Activated CD4-positive, alpha-beta memory T cell treated with anti-CD3 and anti-CD28 coated beads, Interleukin-2, amount 10 ng/mL, durations not matched to agents 7 days and 5 days (primary cell): Measurements from ENCODE around the gene TRAPPC2L. TPM values are rescaled to one million over a fixed set of nuclear protein-coding genes. Genes with fewer than 3 reads are reported as not detected.

ENCODE experiments used
- CTCF ChIA-PET: fragments of 350-600 bp; sonication (Branson Sonifier 250); formaldehyde crosslinking; loops from one replicate; lab custom pipeline; 2021; ENCODE audit warnings: antibody characterized with exemption, inconsistent platforms; lab: Charles Lee
- POLR2A ChIA-PET: fragments of 350-600 bp; sonication (Branson Sonifier 250); formaldehyde crosslinking; loops from one replicate; lab custom pipeline; 2021; ENCODE audit warnings: antibody characterized with exemption; lab: Charles Lee
- DNase-seq: peaks from one replicate; pipeline ENCODE4 v3.0.0-alpha.2; 2020
- H3K27ac Mint-ChIP-seq: one replicate; pipeline ENCODE4 v1.8.0; 2021; ENCODE audit warnings: mild to moderate bottlenecking, mixed read lengths
- H3K27me3 Mint-ChIP-seq: one replicate; pipeline ENCODE4 v1.8.0; 2021; ENCODE audit warnings: mixed read lengths
- H3K36me3 Mint-ChIP-seq: one replicate; pipeline ENCODE4 v1.8.0; 2021; ENCODE audit warnings: low read depth, mixed read lengths
- H3K4me1 Mint-ChIP-seq: one replicate; pipeline ENCODE4 v1.8.0; 2021; ENCODE audit warnings: mixed read lengths
- H3K4me3 Mint-ChIP-seq: one replicate; pipeline ENCODE4 v1.8.0; 2021; ENCODE audit warnings: mild to moderate bottlenecking, mixed read lengths
- H3K9me3 Mint-ChIP-seq: one replicate; pipeline ENCODE4 v1.8.0; 2021; ENCODE audit warnings: mixed read lengths
- total RNA-seq, 2 experiments: library from RNA; stranded (reverse); gene quantifications; one replicate each; pipeline ENCODE4 v1.2.3, GENCODE V29; 2021

TRAPPC2L gene
- total RNA-seq, 2 experiments from 2014 or later, result 44.9 to 45.8 TPM

DNA sequence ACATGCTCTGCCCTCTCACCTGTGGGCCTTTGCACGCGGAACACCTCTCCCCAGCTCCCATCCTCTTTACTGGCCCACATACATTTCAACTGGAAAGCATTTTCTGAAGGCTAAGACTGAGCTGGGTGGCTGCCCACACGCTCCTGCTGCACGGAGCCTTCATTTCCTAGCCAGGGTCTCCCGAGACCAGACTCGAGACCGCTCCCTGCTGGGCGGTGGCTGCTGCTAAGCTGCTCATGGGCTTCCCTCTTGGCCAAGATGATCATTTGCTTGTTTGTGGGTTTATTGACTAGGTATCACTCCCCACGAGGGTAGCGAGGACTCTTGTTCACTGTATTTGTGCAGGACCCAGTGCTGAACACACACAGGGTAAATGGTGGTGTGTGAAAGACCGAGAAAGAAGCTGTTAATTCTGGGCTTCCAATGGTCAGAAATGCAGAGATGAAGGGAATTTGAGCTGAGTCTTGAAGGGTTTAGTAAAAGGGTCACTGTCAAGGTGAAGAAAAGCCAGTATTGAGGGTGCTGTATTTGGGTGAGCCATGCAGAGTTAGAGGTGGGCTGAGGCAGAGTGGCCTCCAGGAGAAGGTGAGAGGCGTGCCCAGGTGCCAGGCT lies 907 bp downstream of the TRAPPC2L start:
- peak overlapping the region; percentile 82 for H3K27ac Mint-ChIP-seq
- CTCF ChIA-PET, result interaction anchor here (0.7 to 2.9 kb wide), 14 partner anchors 11 to 389 kb away, joined by 3 to 36 read pairs (median 6); partner anchors contain the start of genes APRT and CDH15
- peak; percentile 80 for DNase-seq

DNA sequence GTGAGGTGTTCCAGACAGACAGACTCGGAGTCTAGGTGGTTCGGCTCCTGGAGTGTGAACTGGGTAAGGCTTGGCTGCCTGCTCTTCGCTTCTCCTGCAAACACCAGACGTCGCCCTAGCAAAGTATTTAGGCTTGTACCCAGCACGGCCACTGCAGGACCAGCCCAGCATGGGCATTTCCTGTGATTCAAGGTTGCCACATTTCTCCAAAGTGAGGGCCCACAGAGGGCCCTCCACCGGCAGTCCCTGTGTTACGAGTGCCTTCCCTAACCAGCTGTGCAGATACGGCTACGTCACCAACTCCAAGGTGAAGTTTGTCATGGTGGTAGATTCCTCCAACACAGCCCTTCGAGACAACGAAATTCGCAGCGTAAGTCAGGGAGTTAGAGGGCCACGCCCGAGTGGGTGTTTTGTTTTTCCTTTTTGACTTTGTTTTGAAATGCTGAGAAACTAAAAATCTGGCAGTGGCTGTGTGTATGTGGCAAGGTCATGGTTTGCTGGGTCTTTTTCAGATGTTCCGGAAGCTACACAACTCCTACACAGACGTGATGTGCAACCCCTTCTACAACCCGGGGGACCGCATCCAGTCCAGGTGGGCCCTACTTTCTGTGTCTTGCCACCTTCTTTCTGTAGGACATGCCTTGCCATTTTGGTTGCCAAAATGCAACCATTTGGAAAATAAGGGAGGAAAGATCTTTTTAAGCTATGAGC lies 2.6 kb downstream of the TRAPPC2L start:
- H3K27me3 Mint-ChIP-seq, result no peaks in the 10 kb centered on the region
- DNase-seq, result no peak
- no peaks in the 10 kb centered on the region for H3K9me3 Mint-ChIP-seq
- peaks cover 26% of the 10 kb centered on the region for H3K4me1 Mint-ChIP-seq
- POLR2A ChIA-PET, result interaction anchor here (0.6 kb wide), 1 partner anchor 381 kb away, joined by 3 read pairs; no protein-coding TSS in a partner anchor
- peaks cover 23% of the 10 kb centered on the region for H3K36me3 Mint-ChIP-seq
- H3K27ac Mint-ChIP-seq, result no peak overlapping the region
- CTCF ChIA-PET, result interaction anchor here (2.8 to 2.9 kb wide), 2 partner anchors 48 to 122 kb away, joined by 16 to 36 read pairs; partner anchors contain the start of gene APRT
- H3K4me3 Mint-ChIP-seq, result no peak overlapping the region

More for the DNA sequence above, 907 bp downstream of the TRAPPC2L start:
- H3K4me1 Mint-ChIP-seq, result peaks cover 29% of the 10 kb centered on the region
- H3K36me3 Mint-ChIP-seq, result peaks cover 23% of the 10 kb centered on the region
- H3K4me3 Mint-ChIP-seq, result peak overlapping the region; percentile 97
- POLR2A ChIA-PET, result interaction anchor here (0.5 to 4.9 kb wide), 13 partner anchors 12 to 1164 kb away, joined by 3 to 59 read pairs (median 4); partner anchors contain the start of genes ACSF3, APRT, ZC3H18 and ZNF778
- H3K9me3 Mint-ChIP-seq, result no peaks in the 10 kb centered on the region
- H3K27me3 Mint-ChIP-seq, result no peaks in the 10 kb centered on the region

DNA sequence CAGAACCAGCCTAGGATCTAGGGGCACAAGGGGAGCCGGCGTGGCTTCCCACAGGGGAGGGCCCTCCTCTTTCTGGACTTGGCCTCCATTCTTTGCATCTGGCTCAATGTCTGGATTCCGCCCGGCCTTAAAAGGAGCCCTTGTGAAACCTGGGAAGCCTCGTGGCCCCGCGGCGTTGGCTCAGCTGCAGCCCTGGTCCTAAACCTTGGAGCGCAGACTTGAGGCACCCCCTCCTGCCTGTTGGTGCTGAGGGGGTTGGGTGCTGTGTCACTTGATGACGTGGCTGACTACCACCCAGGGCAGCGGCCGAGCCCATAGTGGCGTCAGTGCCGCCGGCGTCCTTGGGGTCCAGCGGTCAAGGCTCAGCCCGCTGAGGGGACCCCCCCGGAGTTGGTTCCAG lies 4.4 kb downstream of the TRAPPC2L start:
- Mint-ChIP-seq H3K27me3 (no peaks in the 10 kb centered on the region), H3K9me3 (no peaks in the 10 kb centered on the region), H3K4me1 (peaks cover 14% of the 10 kb centered on the region), H3K4me3 (no peak overlapping the region), H3K27ac (no peak overlapping the region), H3K36me3 (peaks cover 23% of the 10 kb centered on the region)
- ChIA-PET CTCF (no interaction called here), POLR2A (no interaction called here)
- no peak for DNase-seq

DNA sequence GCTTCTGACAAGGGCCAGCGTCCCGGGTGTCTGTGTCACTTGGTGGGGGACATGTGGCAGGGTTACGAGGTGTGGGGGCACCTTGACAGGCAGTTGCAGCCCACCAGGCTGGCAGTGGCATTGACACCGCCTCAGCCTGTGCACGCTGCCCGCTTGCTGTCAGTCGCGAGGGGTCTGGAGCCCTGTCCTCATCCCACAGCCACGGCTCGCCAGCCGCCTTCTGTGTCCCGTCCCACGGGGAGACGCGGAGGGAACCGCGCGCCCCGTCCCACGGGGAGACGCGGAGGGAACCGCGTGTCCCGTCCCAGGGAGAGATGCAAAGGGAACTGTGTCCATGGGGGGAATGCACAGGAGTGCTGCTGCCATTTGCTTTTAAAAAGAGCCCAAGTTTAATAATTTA lies 6.0 kb downstream of the TRAPPC2L start:
- Mint-ChIP-seq H3K36me3 (peaks cover 18% of the 10 kb centered on the region), H3K27ac (no peak overlapping the region), H3K27me3 (no peaks in the 10 kb centered on the region), H3K9me3 (no peaks in the 10 kb centered on the region), H3K4me3 (no peak overlapping the region), H3K4me1 (peaks cover 9% of the 10 kb centered on the region)
- ChIA-PET CTCF (no interaction called here), POLR2A (no interaction called here)
- no peak for DNase-seq

GRCh38 chr16:88863426-88863825 lies 6.5 kb downstream of the TRAPPC2L start:
- H3K4me1 Mint-ChIP-seq, result peaks cover 5% of the 10 kb centered on the region
- POLR2A ChIA-PET, result no interaction called here
- no peak overlapping the region for H3K27ac Mint-ChIP-seq
- CTCF ChIA-PET, result no interaction called here
- DNase-seq, result no peak
- H3K27me3 Mint-ChIP-seq, result no peaks in the 10 kb centered on the region
- H3K9me3 Mint-ChIP-seq, result no peaks in the 10 kb centered on the region
- H3K36me3 Mint-ChIP-seq, result peaks cover 16% of the 10 kb centered on the region
- H3K4me3 Mint-ChIP-seq, result no peak overlapping the region

- Mint-ChIP-seq H3K27me3 (no peaks in the 10 kb centered on the region), H3K27ac (no peak overlapping the region), H3K4me3 (no peak overlapping the region), H3K9me3 (no peaks in the 10 kb centered on the region), H3K36me3 (peaks cover 11% of the 10 kb centered on the region), H3K4me1 (no peaks in the 10 kb centered on the region)
- ChIA-PET POLR2A (no interaction called here), CTCF (no interaction called here)
- DNase-seq, result no peak
Observed at GRCh38 chr16:88864099-88864498, 7.2 kb downstream of the TRAPPC2L start.

GRCh38 chr16:88864521-88864920 lies 7.6 kb downstream of the TRAPPC2L start:
- H3K4me1 Mint-ChIP-seq, result no peaks in the 10 kb centered on the region
- ChIA-PET CTCF (no interaction called here), POLR2A (no interaction called here)
- H3K27ac Mint-ChIP-seq, result no peak overlapping the region
- H3K36me3 Mint-ChIP-seq, result peaks cover 7% of the 10 kb centered on the region
- no peak overlapping the region for H3K4me3 Mint-ChIP-seq
- H3K9me3 Mint-ChIP-seq, result no peaks in the 10 kb centered on the region
- DNase-seq, result no peak
- H3K27me3 Mint-ChIP-seq, result no peaks in the 10 kb centered on the region

GRCh38 chr16:88865310-88865709 lies 8.4 kb downstream of the TRAPPC2L start:
- no peak for DNase-seq
- H3K9me3 Mint-ChIP-seq, result no peaks in the 10 kb centered on the region
- peaks cover 7% of the 10 kb centered on the region for H3K36me3 Mint-ChIP-seq
- H3K4me1 Mint-ChIP-seq, result no peaks in the 10 kb centered on the region
- H3K27me3 Mint-ChIP-seq, result peaks cover 3% of the 10 kb centered on the region
- H3K4me3 Mint-ChIP-seq, result no peak overlapping the region
- CTCF ChIA-PET, result no interaction called here
- no peak overlapping the region for H3K27ac Mint-ChIP-seq
- POLR2A ChIA-PET, result interaction anchor here (1.2 kb wide), 1 partner anchor 9 kb away, joined by 3 read pairs; the partner anchor contains the start of genes GALNS and TRAPPC2L

DNA sequence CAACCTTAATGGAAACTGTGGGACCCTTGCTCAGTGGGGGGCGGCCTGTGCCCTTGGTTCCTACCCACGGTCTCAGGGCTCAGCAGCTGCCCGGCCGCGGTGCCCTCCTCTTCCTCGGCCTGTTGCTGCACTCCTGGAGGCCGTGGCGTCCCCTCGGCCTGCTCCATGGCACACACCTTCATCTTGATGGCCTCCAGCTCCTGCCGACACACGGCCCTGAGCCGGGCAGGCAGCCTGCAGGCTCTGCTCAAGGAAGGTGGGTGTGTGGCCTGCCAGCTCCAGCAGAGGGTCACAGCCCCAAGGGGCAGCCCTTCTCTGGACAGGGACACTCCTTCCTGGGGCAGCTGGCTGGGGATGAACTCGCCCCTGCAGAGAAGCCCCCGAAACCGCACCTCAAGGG lies 8.8 kb downstream of the TRAPPC2L start:
- Mint-ChIP-seq H3K4me3 (no peak overlapping the region), H3K4me1 (peaks cover 1% of the 10 kb centered on the region), H3K9me3 (no peaks in the 10 kb centered on the region), H3K27me3 (peaks cover 6% of the 10 kb centered on the region), H3K27ac (no peak overlapping the region), H3K36me3 (peaks cover 6% of the 10 kb centered on the region)
- ChIA-PET CTCF (no interaction called here), POLR2A (interaction anchor here (1.2 kb wide), 1 partner anchor 9 kb away, joined by 3 read pairs; the partner anchor contains the start of genes GALNS and TRAPPC2L)
- no peak for DNase-seq

DNA sequence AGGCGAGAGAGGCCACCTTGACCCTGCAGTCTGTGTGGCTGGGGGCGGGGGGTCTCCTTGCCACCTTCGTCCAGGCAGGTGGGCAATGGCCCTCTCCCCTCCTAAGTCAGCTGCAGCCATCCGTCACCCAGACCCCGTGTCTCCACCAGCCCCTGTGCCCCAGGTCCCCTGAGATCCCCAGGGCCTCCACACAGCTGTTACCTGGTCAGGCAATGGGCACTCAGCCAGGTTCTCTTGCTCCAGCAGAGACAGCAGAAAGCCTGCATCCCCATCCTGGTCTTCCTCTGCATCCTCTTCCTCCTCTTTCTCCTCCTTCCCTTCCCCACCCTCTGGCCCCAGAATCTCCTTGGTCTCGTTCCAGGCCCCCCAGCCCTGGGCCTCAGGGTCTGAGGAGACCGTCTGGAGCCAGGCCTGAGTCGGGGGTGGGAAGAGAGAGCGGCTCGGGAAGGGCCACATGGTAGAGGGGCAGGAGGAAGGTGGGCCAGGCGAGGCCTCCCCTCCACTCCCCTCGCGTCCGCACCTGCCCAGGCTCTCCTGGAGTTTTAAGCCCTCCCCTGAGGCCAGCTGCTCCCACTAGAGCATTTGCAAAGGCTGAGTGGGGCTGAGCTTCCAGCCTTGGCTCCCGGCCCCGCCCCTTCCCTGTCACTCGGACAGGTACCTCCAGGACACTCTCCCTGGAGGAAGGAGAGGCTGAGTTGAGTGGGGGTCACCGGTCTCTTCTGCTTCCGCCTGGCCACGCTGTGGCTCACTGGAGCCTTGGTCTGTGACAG lies 9.4 kb downstream of the TRAPPC2L start, which contains the start of gene PABPN1L:
PABPN1L (minus strand) TSS at position 510 of the 770 bp plus-strand sequence; CDS start at position 456, 54 bp downstream.
- Mint-ChIP-seq H3K4me3 (no peak within 1 kb of the TSS), H3K27me3 (peaks cover 10% of the 10 kb centered on the region), H3K9me3 (no peaks in the 10 kb centered on the region), H3K36me3 (peaks cover 2% of the 10 kb centered on the region), H3K4me1 (peaks cover 2% of the 10 kb centered on the region), H3K27ac (no peak within 1 kb of the TSS)
- CTCF ChIA-PET, result no interaction called here
- no peak for DNase-seq
- POLR2A ChIA-PET, result interaction anchor here (1.2 kb wide), 1 partner anchor 10 kb away, joined by 3 read pairs; the partner anchor contains the start of genes GALNS and TRAPPC2L

GRCh38 chr16:88867581-88868246 lies 10.8 kb downstream of the TRAPPC2L start:
- CTCF ChIA-PET, result no interaction called here
- peaks cover 11% of the 10 kb centered on the region for H3K27me3 Mint-ChIP-seq
- H3K36me3 Mint-ChIP-seq, result no peaks in the 10 kb centered on the region
- H3K9me3 Mint-ChIP-seq, result no peaks in the 10 kb centered on the region
- H3K4me3 Mint-ChIP-seq, result no peak overlapping the region
- no peak for DNase-seq
- H3K4me1 Mint-ChIP-seq, result peaks cover 2% of the 10 kb centered on the region
- POLR2A ChIA-PET, result no interaction called here
- no peak overlapping the region for H3K27ac Mint-ChIP-seq

GRCh38 chr16:88868974-88869672 lies 12.2 kb downstream of the TRAPPC2L start:
- H3K27ac Mint-ChIP-seq, result no peak overlapping the region
- no peaks in the 10 kb centered on the region for H3K9me3 Mint-ChIP-seq
- peaks cover 11% of the 10 kb centered on the region for H3K27me3 Mint-ChIP-seq
- H3K4me1 Mint-ChIP-seq, result peaks cover 2% of the 10 kb centered on the region
- ChIA-PET POLR2A (no interaction called here), CTCF (interaction anchor here (1.7 kb wide), 1 partner anchor 11 kb away, joined by 5 read pairs; no protein-coding TSS in a partner anchor)
- H3K4me3 Mint-ChIP-seq, result no peak overlapping the region
- DNase-seq, result no peak
- no peaks in the 10 kb centered on the region for H3K36me3 Mint-ChIP-seq
